GM12878 (cell line): ENCODE results near the gene LAMC3.

ENCODE experiments used
- FOS ChIP-seq: IDR thresholded peaks from 3 replicates; pipeline ENCODE4 v1.6.1; 2011; ENCODE audit warnings: borderline replicate concordance; ENCODE audit not compliant: insufficient read length; ENCODE audit errors: extremely low read depth
- HDGF ChIP-seq: fragments of 450-650 bp; IDR thresholded peaks from 2 replicates; pipeline ENCODE4 v1.6.1; 2016; ENCODE audit warnings: antibody characterized with exemption
- JUND ChIP-seq: IDR thresholded peaks from 2 replicates; pipeline ENCODE4 v1.6.1; 2012; ENCODE audit warnings: low read depth, mild to moderate bottlenecking, low read length, improper control_type of control experiment, moderate library complexity
- POLR2A ChIP-seq: IDR thresholded peaks from 2 replicates; pipeline ENCODE4 v1.6.1; 2011; ENCODE audit warnings: low read depth, mild to moderate bottlenecking, low read length
- POLR2AphosphoS5 ChIP-seq: IDR thresholded peaks from 2 replicates; pipeline ENCODE4 v1.6.1; 2011; ENCODE audit warnings: mild to moderate bottlenecking, low read length, inconsistent platforms
- SMC3 ChIP-seq: IDR thresholded peaks from 2 replicates; pipeline ENCODE4 v1.6.1; 2011; ENCODE audit warnings: low read length, improper control_type of control experiment, borderline replicate concordance
- TAF1 ChIP-seq: IDR thresholded peaks from 2 replicates; pipeline ENCODE4 v1.6.1; 2011; ENCODE audit warnings: mild to moderate bottlenecking, low read depth, low read length, borderline replicate concordance
- TBL1XR1 ChIP-seq: IDR thresholded peaks from 2 replicates; pipeline ENCODE4 v1.6.1; 2012; ENCODE audit warnings: low read depth, low read length, improper control_type of control experiment

- no peak for TF ChIP-seq SMC3
- no peak for TF ChIP-seq TBL1XR1
- TF ChIP-seq JUND, result no peak
- no peak for TF ChIP-seq TAF1
- no peak for TF ChIP-seq POLR2AphosphoS5
- TF ChIP-seq HDGF, result no peak
- TF ChIP-seq FOS, result no peak
- TF ChIP-seq POLR2A, result no peak
These were observed 22.5 kb upstream of the LAMC3 start for GRCh38 chr9:130986356-130986965.
